K562 (cell line): ENCODE results near the gene SEPTIN12. TPM values are rescaled to one million over a fixed set of nuclear protein-coding genes. Genes with fewer than 3 reads are reported as not detected.

Source experiments
- ATAC-seq: fragments of 200-7000 bp; cut with Tn5 transposase; 3 replicates; pipeline ENCODE4 v1.9.1; 2020; ENCODE audit warnings: moderate library complexity
- BruUV-seq: library from RNA; stranded (reverse); fragments of 400-500 nt; replicated peaks from 2 replicates; lab custom pipeline; 2021; lab: Mats Ljungman, UMichigan
- CTCF ChIA-PET: fragments of 300-600 bp; formaldehyde crosslinking; extraction: SDS; loops from one replicate; lab custom pipeline; 2021; ENCODE audit warnings: low intra/inter-chr PET ratio; lab: Yijun Ruan, JAX
- POLR2A ChIA-PET: fragments of 300-600, 350-650 bp; sonication (Branson Sonifier 250); formaldehyde crosslinking; extraction: SDS; loops from one replicate; lab custom pipeline; 2021; ENCODE audit warnings: antibody characterized with exemption, inconsistent platforms; lab: Yijun Ruan, JAX
- DNase-seq, 4 experiments: peaks; one replicate each; pipeline versions ENCODE4 v3.0.0 to v3.0.0-alpha.2; 2011 to 2018; ENCODE audit warnings: low spot score in 3 of 4, mixed read lengths in 3 of 4; ENCODE audit errors: extremely low read depth in 1 of 4
- FAIRE-seq: peaks from 2 replicates; lab custom pipeline; 2011; peaks lifted over from hg19 to GRCh38; lab: Jason Lieb, UNC
- H2AFZ ChIP-seq: 2 replicates; pipeline ENCODE4 v1.6.0; 2011; ENCODE audit warnings: low read depth, low read length, control low read depth, inconsistent platforms
- H3K27ac ChIP-seq: fragments of 200-600 bp; 3 replicates; pipeline ENCODE4 v1.8.0; 2011; ENCODE audit warnings: low read depth, mild to moderate bottlenecking, control low read depth, inconsistent platforms, low read length, moderate library complexity, mixed read lengths; ENCODE audit errors: extremely low read depth
- H3K27me3 ChIP-seq, 2 experiments: fragments of 300-600 bp in 1 of 2; 2 replicates in 1 of 2; 3 replicates in 1 of 2; pipeline versions ENCODE4 v1.6.0 to v1.8.0; 2011; ENCODE audit warnings: inconsistent platforms in 2 of 2, low read length in 2 of 2, mild to moderate bottlenecking in 1 of 2, mixed read lengths in 1 of 2, moderate library complexity in 1 of 2; ENCODE audit not compliant: control insufficient read depth in 2 of 2, insufficient read depth in 2 of 2
- H3K36me3 ChIP-seq: fragments of 300-600 bp; 3 replicates; pipeline ENCODE4 v1.8.0; 2011; ENCODE audit warnings: mild to moderate bottlenecking, low read length, inconsistent platforms; ENCODE audit not compliant: control insufficient read depth, insufficient read depth
- H3K4me1 ChIP-seq, 2 experiments: fragments of 200-600 bp in 1 of 2; replicated peaks in 1 of 2; 2 replicates in 1 of 2; 3 replicates in 1 of 2; pipeline versions ENCODE4 v1.5.1 to v1.8.0; 2011; ENCODE audit warnings: inconsistent platforms in 2 of 2, low read length in 2 of 2, mild to moderate bottlenecking in 1 of 2, mixed read lengths in 1 of 2, moderate library complexity in 1 of 2; ENCODE audit not compliant: control insufficient read depth in 2 of 2, insufficient read depth in 2 of 2
- H3K4me2 ChIP-seq: 2 replicates; pipeline ENCODE4 v1.6.1; 2011; ENCODE audit warnings: low read length, control low read depth, inconsistent platforms, mixed read lengths; ENCODE audit not compliant: insufficient read depth
- H3K4me3 ChIP-seq: fragments of 200-600 bp; sonication (generic), shearing (Covaris generic); 2 replicates; pipeline ENCODE4 v1.5.1; 2016; ENCODE audit warnings: control low read depth, inconsistent platforms
- H3K79me2 ChIP-seq: fragments of 200-600 bp; 3 replicates; pipeline ENCODE4 v1.8.0; 2011; ENCODE audit warnings: low read length, inconsistent platforms; ENCODE audit not compliant: control insufficient read depth, insufficient read depth
- H3K9ac ChIP-seq, 2 experiments: 2 replicates each; pipeline versions ENCODE4 v1.6.0 to v1.6.1; 2011; ENCODE audit warnings: low read depth in 2 of 2, low read length in 2 of 2, control low read depth in 1 of 2, inconsistent platforms in 1 of 2, mild to moderate bottlenecking in 1 of 2, mixed read lengths in 1 of 2; ENCODE audit not compliant: insufficient read depth in 1 of 2
- H3K9me1 ChIP-seq: one replicate; pipeline ENCODE4 v1.6.0; 2011; ENCODE audit warnings: inconsistent platforms, mild to moderate bottlenecking, low read length, moderate library complexity; ENCODE audit not compliant: control insufficient read depth, insufficient read depth
- H3K9me3 ChIP-seq: replicated peaks from 2 replicates; pipeline ENCODE4 v1.5.1; 2011; ENCODE audit warnings: low read depth, low read length, inconsistent platforms; ENCODE audit not compliant: control insufficient read depth, insufficient read depth
- H4K20me1 ChIP-seq: replicated peaks from 2 replicates; pipeline ENCODE4 v1.6.1; 2011; ENCODE audit warnings: low read length, inconsistent platforms, mixed read lengths; ENCODE audit not compliant: control insufficient read depth, insufficient read depth
- KLF1 ChIP-seq: fragments of 450-650 bp; IDR thresholded peaks from 2 replicates; pipeline ENCODE4 v1.6.1; 2016; ENCODE audit warnings: missing genetic modification characterization, missing compliant biosample characterization
- MCM2 ChIP-seq: fragments of 450-650 bp; IDR thresholded peaks from 2 replicates; pipeline ENCODE4 v1.6.1; 2017; ENCODE audit warnings: low read depth, mild to moderate bottlenecking
- NFRKB ChIP-seq: fragments of 450-650 bp; IDR thresholded peaks from 2 replicates; pipeline ENCODE4 v1.6.1; 2016; ENCODE audit warnings: low read depth
- OTX1 ChIP-seq: fragments of 450-650 bp; formaldehyde crosslinking; IDR thresholded peaks from 2 replicates; pipeline ENCODE4 v1.4.0; 2022; ENCODE audit warnings: mild to moderate bottlenecking
- PRPF4 ChIP-seq: fragments of 200-400 bp; formaldehyde crosslinking; IDR thresholded peaks from one replicate; pipeline ENCODE4 v1.6.1; 2017; ENCODE audit warnings: low read length, low read depth, mild to moderate bottlenecking; ENCODE audit not compliant: insufficient read depth, poor library complexity, severe bottlenecking
- ZNF232 ChIP-seq: sonication (generic); formaldehyde crosslinking; IDR thresholded peaks from 2 replicates; pipeline ENCODE4 v1.8.0; 2022; ENCODE audit warnings: mild to moderate bottlenecking, missing genetic modification reagents
- WGBS: fragments of 100-300 bp; shearing (Covaris generic); methylation state at CpG from one replicate; pipeline ENCODE4 v1.1.6; 2016; ENCODE audit warnings: low coverage, mixed read lengths; ENCODE audit not compliant: insufficient coverage; ENCODE audit errors: missing lambda C conversion rate; 5-methylcytosine and 5-hydroxymethylcytosine counted together
- in situ Hi-C: fragments of 300-500 bp; cut with MboI; formaldehyde crosslinking; loops from 4 replicates; pipeline ENCODE4 v1.15.0; 2018; ENCODE audit warnings: inconsistent platforms, mixed read lengths
- intact Hi-C: fragments of 100-400 bp; cut with micrococcal nuclease; formaldehyde crosslinking; loops from 2 replicates; pipeline ENCODE4 v1.14.2; 2022
- polyA plus RNA-seq, 8 experiments: library from polyadenylated mRNA; depleted of rRNA in 4 of 8; stranded (reverse) in 5 of 8; unstranded in 3 of 8; fragments of >200 nt; fragmentation: Nextera tagmentation in 2 of 8; fragmentation: Illumina TruSeq in 1 of 8; extraction: Ambion mirVana in 2 of 8; extraction: Trizol in 1 of 8; gene quantifications; 2 replicates each; pipeline versions ENCODE4 v1.2.1 to v1.2.3, GENCODE V29; 2011 to 2014; ENCODE audit warnings: inconsistent platforms in 1 of 8, missing spikeins in 1 of 8
- total RNA-seq, 7 experiments: library from RNA; depleted of rRNA in 6 of 7; stranded (reverse); fragments of >200 nt in 6 of 7; fragmentation: Illumina TruSeq in 2 of 7; extraction: Trizol in 2 of 7; gene quantifications; 2 replicates each; pipeline versions ENCODE4 v1.2.1 to v1.2.3, GENCODE V29; 2011 to 2021; ENCODE audit warnings: low replicate concordance in 1 of 7
- TF ChIP-seq, protein P1 (sequence below): fragments of 250-450 bp; sonication (Bioruptor Pico); IDR thresholded peaks from 2 replicates; pipeline ENCODE4 v1.5.0; 2022; ENCODE audit warnings: mild to moderate bottlenecking
- TF ChIP-seq, protein P2 (sequence below): sonication (generic); formaldehyde crosslinking; IDR thresholded peaks from 2 replicates; pipeline ENCODE4 v1.9.0; 2022; ENCODE audit warnings: mild to moderate bottlenecking, missing genetic modification reagents

Gene SEPTIN12
- total and polyA plus RNA-seq, 9 of the 15 experiments (the other 6 are each of a cell fraction or from before 2014, with no cell fraction given) = not detected

DNA sequence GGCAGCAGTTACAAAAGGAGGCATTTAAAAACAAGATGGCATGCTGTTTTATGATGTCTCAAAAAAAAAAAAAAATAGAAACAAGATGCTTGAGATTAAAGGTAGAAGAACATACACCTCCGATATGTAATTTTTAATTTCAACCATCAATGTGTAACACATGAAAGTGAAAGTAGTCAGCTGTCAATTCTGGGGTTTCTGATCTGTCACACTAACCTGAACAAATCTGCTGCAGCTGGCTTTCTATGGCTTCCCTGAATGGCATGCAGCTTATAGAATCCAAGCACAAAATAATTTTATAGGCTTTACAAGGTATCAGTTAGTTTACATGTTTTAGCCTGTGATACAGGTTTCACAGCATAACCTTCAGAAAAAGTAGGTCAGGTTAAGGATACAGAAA lies 45.4 kb upstream of the SEPTIN12 start:
- DNase-seq (no peak), ATAC-seq (no peak), FAIRE-seq (no peak)
- WGBS = 100% methylated on average over 1 of the region's 1 CpG
- Histone ChIP-seq H3K79me2 (peaks cover 27% of the 10 kb centered on the region), H3K9me1 (no peaks in the 10 kb centered on the region), H3K27ac (0 out of 3 replicates have a peak overlapping the region, but pooled peaks have one; percentile 2), H3K9me3 (no peaks in the 10 kb centered on the region), H3K4me3 (no peak overlapping the region), H3K4me2 (no peak overlapping the region), H2AFZ (no peak overlapping the region), H4K20me1 (peaks cover 8% of the 10 kb centered on the region), H3K36me3 (peaks cover 90% of the 10 kb centered on the region), H3K27me3 (no peaks in the 10 kb centered on the region), H3K4me1 (peaks cover 7 to 11% of the 10 kb centered on the region in 2 experiments; a peak in 4 of 5 replicates), H3K9ac (no peak overlapping the region)
- CTCF ChIA-PET = no interaction called here
- no peak for TF ChIP-seq ZNF232 (CRISPR knock-in tag)
- TF ChIP-seq, protein P1, sequence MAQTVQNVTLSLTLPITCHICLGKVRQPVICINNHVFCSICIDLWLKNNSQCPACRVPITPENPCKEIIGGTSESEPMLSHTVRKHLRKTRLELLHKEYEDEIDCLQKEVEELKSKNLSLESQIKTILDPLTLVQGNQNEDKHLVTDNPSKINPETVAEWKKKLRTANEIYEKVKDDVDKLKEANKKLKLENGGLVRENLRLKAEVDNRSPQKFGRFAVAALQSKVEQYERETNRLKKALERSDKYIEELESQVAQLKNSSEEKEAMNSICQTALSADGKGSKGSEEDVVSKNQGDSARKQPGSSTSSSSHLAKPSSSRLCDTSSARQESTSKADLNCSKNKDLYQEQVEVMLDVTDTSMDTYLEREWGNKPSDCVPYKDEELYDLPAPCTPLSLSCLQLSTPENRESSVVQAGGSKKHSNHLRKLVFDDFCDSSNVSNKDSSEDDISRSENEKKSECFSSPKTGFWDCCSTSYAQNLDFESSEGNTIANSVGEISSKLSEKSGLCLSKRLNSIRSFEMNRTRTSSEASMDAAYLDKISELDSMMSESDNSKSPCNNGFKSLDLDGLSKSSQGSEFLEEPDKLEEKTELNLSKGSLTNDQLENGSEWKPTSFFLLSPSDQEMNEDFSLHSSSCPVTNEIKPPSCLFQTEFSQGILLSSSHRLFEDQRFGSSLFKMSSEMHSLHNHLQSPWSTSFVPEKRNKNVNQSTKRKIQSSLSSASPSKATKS = no peak
- TF ChIP-seq, protein P2, sequence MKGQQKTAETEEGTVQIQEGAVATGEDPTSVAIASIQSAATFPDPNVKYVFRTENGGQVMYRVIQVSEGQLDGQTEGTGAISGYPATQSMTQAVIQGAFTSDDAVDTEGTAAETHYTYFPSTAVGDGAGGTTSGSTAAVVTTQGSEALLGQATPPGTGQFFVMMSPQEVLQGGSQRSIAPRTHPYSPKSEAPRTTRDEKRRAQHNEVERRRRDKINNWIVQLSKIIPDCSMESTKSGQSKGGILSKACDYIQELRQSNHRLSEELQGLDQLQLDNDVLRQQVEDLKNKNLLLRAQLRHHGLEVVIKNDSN (CRISPR knock-in tag) = no peak
- TF ChIP-seq MCM2 = no peak
- no peak for TF ChIP-seq KLF1 (tag)
- TF ChIP-seq PRPF4 = no peak
- TF ChIP-seq OTX1 (CRISPR knock-in tag) = no peak
- no peak for TF ChIP-seq NFRKB
- BruUV-seq = no TSS peak
- POLR2A ChIA-PET = interaction anchor here (0.7 to 2.8 kb wide), 5 partner anchors 9 to 95 kb away, joined by 3 to 11 read pairs (median 4); no protein-coding TSS in a partner anchor
- intact Hi-C loops = no loop called here
- in situ Hi-C loops = no loop called here
